Amniotic epithelial cell (primary cell): ENCODE results near the gene FGF1.

ENCODE experiments used
- DNase-seq: peaks from one replicate; pipeline ENCODE4 v3.0.0-alpha.2; 2010; ENCODE audit warnings: low read depth

FGF1 gene

GRCh38 chr5:142611154-142611553 is 74.7 kb downstream of the FGF1 start:
- peak; percentile 61 for DNase-seq

- no peak for DNase-seq
These were observed 75.5 kb downstream of the FGF1 start for GRCh38 chr5:142610176-142611001.

GRCh38 chr5:142609142-142609541 is 76.7 kb downstream of the FGF1 start:
- no peak for DNase-seq

- no peak for DNase-seq
These were observed 77.8 kb downstream of the FGF1 start for GRCh38 chr5:142608081-142608480.

- no peak for DNase-seq
These were observed 80.3 kb downstream of the FGF1 start for GRCh38 chr5:142605611-142606010.

- DNase-seq, result peak; percentile 36
These were observed 83.1 kb downstream of the FGF1 start for GRCh38 chr5:142602720-142603245.

GRCh38 chr5:142601432-142601831 is 84.5 kb downstream of the FGF1 start:
- no peak for DNase-seq

- peak; percentile 58 for DNase-seq
These were observed 85.1 kb downstream of the FGF1 start for GRCh38 chr5:142600611-142601358.

GRCh38 chr5:142600092-142600491 is 85.8 kb downstream of the FGF1 start:
- DNase-seq, result no peak

- no peak for DNase-seq
These were observed 87.6 kb downstream of the FGF1 start for GRCh38 chr5:142598338-142598700.

- DNase-seq, result peak; percentile 75
These were observed 88.1 kb downstream of the FGF1 start for GRCh38 chr5:142597546-142598337.

- no peak for DNase-seq
These were observed 88.9 kb downstream of the FGF1 start for GRCh38 chr5:142597025-142597424.

GRCh38 chr5:142592365-142592764 is 93.5 kb downstream of the FGF1 start:
- DNase-seq, result no peak

GRCh38 chr5:142590451-142591231 is 95.2 kb downstream of the FGF1 start:
- DNase-seq, result peak; percentile 67

- no peak for DNase-seq
These were observed 96.2 kb downstream of the FGF1 start for GRCh38 chr5:142589720-142590119.

GRCh38 chr5:142587354-142587965 is 98.4 kb downstream of the FGF1 start:
- DNase-seq, result peak; percentile 38

GRCh38 chr5:142586552-142586951 is 99.3 kb downstream of the FGF1 start:
- no peak for DNase-seq

GRCh38 chr5:142585451-142585850 is 100.4 kb downstream of the FGF1 start:
- no peak for DNase-seq

GRCh38 chr5:142584891-142585290 is 101.0 kb downstream of the FGF1 start:
- DNase-seq, result no peak

GRCh38 chr5:142578161-142578830 is 107.6 kb downstream of the FGF1 start:
- DNase-seq, result no peak
